Osteocyte (in vitro differentiated cells): Measurements from ENCODE around the gene DOK1. TPM values are rescaled to one million over a fixed set of nuclear protein-coding genes. Genes with fewer than 3 reads are reported as not detected.

Experiments used
- DNase-seq: peaks from one replicate; pipeline ENCODE4 v3.0.0; 2021; ENCODE audit warnings: mixed read lengths; ENCODE audit not compliant: unreplicated experiment; ENCODE audit errors: extremely low spot score
- H3K27ac Mint-ChIP-seq: one replicate; pipeline ENCODE4 v1.8.0; 2021; ENCODE audit warnings: mild to moderate bottlenecking, mixed read lengths; ENCODE audit not compliant: unreplicated experiment
- H3K27me3 Mint-ChIP-seq: one replicate; pipeline ENCODE4 v1.8.0; 2021; ENCODE audit warnings: mixed read lengths; ENCODE audit not compliant: unreplicated experiment
- H3K36me3 Mint-ChIP-seq: one replicate; pipeline ENCODE4 v1.8.0; 2021; ENCODE audit warnings: mixed read lengths; ENCODE audit not compliant: unreplicated experiment
- H3K4me1 Mint-ChIP-seq: one replicate; pipeline ENCODE4 v1.8.0; 2021; ENCODE audit warnings: mixed read lengths; ENCODE audit not compliant: unreplicated experiment
- H3K4me3 Mint-ChIP-seq: one replicate; pipeline ENCODE4 v1.8.0; 2021; ENCODE audit warnings: mild to moderate bottlenecking, moderate library complexity, mixed read lengths; ENCODE audit not compliant: unreplicated experiment
- H3K9me3 Mint-ChIP-seq: one replicate; pipeline ENCODE4 v1.8.0; 2021; ENCODE audit warnings: mixed read lengths; ENCODE audit not compliant: unreplicated experiment
- CTCF ChIP-seq: fragments of 200-600 bp; sonication (generic); IDR thresholded peaks from 2 replicates; pipeline ENCODE4 v1.5.0; 2021; ENCODE audit warnings: antibody characterized with exemption, mild to moderate bottlenecking, moderate library complexity
- total RNA-seq: library from RNA; stranded (reverse); gene quantifications from 2 replicates; pipeline ENCODE4 v1.2.1, GENCODE V29; 2021

DOK1 gene
- total RNA-seq, 1 donor from 2014 or later = 17.7 TPM

DNA sequence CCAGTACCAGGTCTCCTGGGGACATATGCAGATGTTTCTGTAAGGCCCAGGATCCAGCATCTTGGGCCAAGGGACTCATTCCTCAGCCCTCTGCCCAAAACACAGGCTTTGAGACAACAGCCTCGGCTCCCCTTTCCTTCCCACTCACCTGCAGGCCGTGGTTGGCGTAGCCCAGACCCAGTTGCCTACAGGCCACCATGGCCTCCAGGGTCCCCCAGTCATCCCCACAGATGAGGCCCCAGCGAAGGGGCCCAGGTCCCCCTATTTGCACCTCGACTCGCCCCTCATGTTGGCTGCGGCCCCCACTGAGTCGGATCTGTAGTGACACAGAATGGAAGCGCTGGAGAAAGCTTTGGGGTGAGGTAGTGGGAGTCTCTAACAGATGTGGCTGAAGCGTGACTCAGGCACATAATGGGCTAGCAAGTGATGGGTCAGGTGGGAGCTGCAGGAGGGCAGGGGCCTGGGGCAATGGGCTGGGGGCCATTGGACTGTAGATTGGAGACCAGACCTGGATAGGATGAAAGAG lies 19.0 kb upstream of the DOK1 start:
- H3K4me1 Mint-ChIP-seq = peaks cover 16% of the 10 kb centered on the region
- H3K27ac Mint-ChIP-seq = no peak overlapping the region
- DNase-seq = no peak
- peaks cover 2% of the 10 kb centered on the region for H3K36me3 Mint-ChIP-seq
- no peaks in the 10 kb centered on the region for H3K9me3 Mint-ChIP-seq
- no peak for TF ChIP-seq CTCF
- H3K4me3 Mint-ChIP-seq = no peak overlapping the region
- H3K27me3 Mint-ChIP-seq = no peaks in the 10 kb centered on the region

- peaks cover 7% of the 10 kb centered on the region for H3K4me1 Mint-ChIP-seq
- no peak overlapping the region for H3K4me3 Mint-ChIP-seq
- peaks cover 6% of the 10 kb centered on the region for H3K36me3 Mint-ChIP-seq
- H3K9me3 Mint-ChIP-seq = no peaks in the 10 kb centered on the region
- no peaks in the 10 kb centered on the region for H3K27me3 Mint-ChIP-seq
- TF ChIP-seq CTCF = no peak
- H3K27ac Mint-ChIP-seq = no peak overlapping the region
- DNase-seq = no peak
Measured at GRCh38 chr2:74536166-74536950, 18.2 kb upstream of the DOK1 start.

DNA sequence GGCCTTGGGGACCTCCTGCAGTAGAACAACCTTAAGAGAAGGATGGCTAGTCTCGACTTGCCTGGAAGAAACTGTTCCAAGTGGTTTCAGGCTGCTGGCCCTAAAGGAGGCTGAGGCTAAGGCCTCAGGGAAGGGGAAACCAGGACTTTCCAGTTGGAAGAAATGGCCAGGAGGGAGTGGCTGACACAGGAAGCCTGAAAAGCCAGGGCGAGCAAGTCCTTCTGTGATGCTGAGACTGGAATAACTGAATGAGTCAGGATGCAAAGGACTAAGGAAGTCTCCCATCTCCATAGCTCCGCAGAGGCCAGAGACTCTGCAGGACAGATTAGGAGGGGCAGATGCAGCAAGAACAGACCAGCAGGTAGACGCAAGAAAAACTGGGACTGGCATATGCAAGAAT lies 17.4 kb upstream of the DOK1 start:
- TF ChIP-seq CTCF = no peak
- no peaks in the 10 kb centered on the region for H3K9me3 Mint-ChIP-seq
- DNase-seq = no peak
- no peak overlapping the region for H3K27ac Mint-ChIP-seq
- peaks cover 8% of the 10 kb centered on the region for H3K36me3 Mint-ChIP-seq
- H3K27me3 Mint-ChIP-seq = no peaks in the 10 kb centered on the region
- no peak overlapping the region for H3K4me3 Mint-ChIP-seq
- H3K4me1 Mint-ChIP-seq = peaks cover 1% of the 10 kb centered on the region

DNA sequence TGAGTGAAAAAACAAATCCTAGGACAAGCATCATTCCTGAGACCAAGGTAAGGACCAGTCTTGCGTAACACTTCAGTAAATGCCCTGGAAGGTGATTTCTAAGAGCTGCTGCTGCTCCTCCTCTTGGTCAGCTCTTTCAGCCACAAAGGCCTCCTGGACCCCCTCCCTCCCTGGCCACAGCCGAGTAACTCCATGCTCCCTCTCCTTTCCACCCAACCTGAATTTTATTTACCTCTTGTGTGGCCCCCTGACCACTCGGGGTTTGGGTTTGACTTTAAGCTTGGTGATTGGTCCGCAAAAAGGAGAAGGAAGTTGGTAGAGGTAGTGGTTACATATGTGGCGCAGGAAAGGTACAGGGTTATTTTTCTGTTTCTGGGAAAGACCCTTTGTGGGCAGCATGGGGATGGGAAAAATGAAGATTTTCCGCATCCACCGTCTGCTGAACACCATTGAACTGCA lies 15.6 kb upstream of the DOK1 start:
- DNase-seq = no peak
- H3K27ac Mint-ChIP-seq = no peak overlapping the region
- no peaks in the 10 kb centered on the region for H3K27me3 Mint-ChIP-seq
- H3K36me3 Mint-ChIP-seq = peaks cover 14% of the 10 kb centered on the region
- no peaks in the 10 kb centered on the region for H3K4me1 Mint-ChIP-seq
- H3K4me3 Mint-ChIP-seq = no peak overlapping the region
- TF ChIP-seq CTCF = no peak
- H3K9me3 Mint-ChIP-seq = no peaks in the 10 kb centered on the region

- H3K4me3 Mint-ChIP-seq = no peak overlapping the region
- DNase-seq = no peak
- no peaks in the 10 kb centered on the region for H3K4me1 Mint-ChIP-seq
- H3K27me3 Mint-ChIP-seq = no peaks in the 10 kb centered on the region
- no peaks in the 10 kb centered on the region for H3K9me3 Mint-ChIP-seq
- peaks cover 15% of the 10 kb centered on the region for H3K36me3 Mint-ChIP-seq
- H3K27ac Mint-ChIP-seq = no peak overlapping the region
- TF ChIP-seq CTCF = no peak
Measured at GRCh38 chr2:74540291-74540690, 14.2 kb upstream of the DOK1 start.
